SK-N-SH (cell line): ENCODE results near the gene TBX4.
"Not testable (repeated sequence)": the region's sequence is repeated elsewhere in the genome, so short reads cannot be mapped to it uniquely, and the experiment has no call there.

ENCODE experiments used
- CTCF ChIP-seq: fragments of 200-600 bp; sonication (generic); IDR thresholded peaks from 2 replicates; pipeline ENCODE4 v1.6.1; 2017; ENCODE audit warnings: antibody characterized with exemption, mild to moderate bottlenecking, moderate library complexity
- EP300 ChIP-seq, 2 experiments: IDR thresholded peaks; 2 replicates each; pipeline versions ENCODE4 v1.4.0 to v1.6.1; 2012; ENCODE audit warnings: borderline replicate concordance in 1 of 2, low read depth in 1 of 2, low read length in 1 of 2
- FOXM1 ChIP-seq: IDR thresholded peaks from 2 replicates; pipeline ENCODE4 v1.4.0; 2012; ENCODE audit warnings: low read depth, mild to moderate bottlenecking
- JUND ChIP-seq: IDR thresholded peaks from 2 replicates; pipeline ENCODE4 v1.4.0; 2012
- RFX5 ChIP-seq: IDR thresholded peaks from 2 replicates; pipeline ENCODE4 v1.6.1; 2012; ENCODE audit warnings: mild to moderate bottlenecking, improper control_type of control experiment, low read length
- TEAD4 ChIP-seq: IDR thresholded peaks from 2 replicates; pipeline ENCODE4 v1.4.0; 2012; ENCODE audit warnings: mild to moderate bottlenecking, borderline replicate concordance; ENCODE audit not compliant: insufficient read depth
- TF ChIP-seq, protein P1 (sequence below): IDR thresholded peaks from 2 replicates; pipeline ENCODE4 v1.6.1; 2012; ENCODE audit warnings: mild to moderate bottlenecking, low read depth, low read length, moderate library complexity
- TF ChIP-seq, protein P2 (sequence below): IDR thresholded peaks from 2 replicates; pipeline ENCODE4; 2012

GRCh38 chr17:61441507-61441906 lies 10.7 kb upstream of the TBX4 start:
- not testable (repeated sequence) for TF ChIP-seq TEAD4; JUND; FOXM1; EP300 (IDR thresholded peaks at IDR 0.05; ENCODE audit: borderline replicate concordance in 1 of 2, low read depth in 1 of 2, low read length in 1 of 2); CTCF; RFX5
- TF ChIP-seq, protein P1, sequence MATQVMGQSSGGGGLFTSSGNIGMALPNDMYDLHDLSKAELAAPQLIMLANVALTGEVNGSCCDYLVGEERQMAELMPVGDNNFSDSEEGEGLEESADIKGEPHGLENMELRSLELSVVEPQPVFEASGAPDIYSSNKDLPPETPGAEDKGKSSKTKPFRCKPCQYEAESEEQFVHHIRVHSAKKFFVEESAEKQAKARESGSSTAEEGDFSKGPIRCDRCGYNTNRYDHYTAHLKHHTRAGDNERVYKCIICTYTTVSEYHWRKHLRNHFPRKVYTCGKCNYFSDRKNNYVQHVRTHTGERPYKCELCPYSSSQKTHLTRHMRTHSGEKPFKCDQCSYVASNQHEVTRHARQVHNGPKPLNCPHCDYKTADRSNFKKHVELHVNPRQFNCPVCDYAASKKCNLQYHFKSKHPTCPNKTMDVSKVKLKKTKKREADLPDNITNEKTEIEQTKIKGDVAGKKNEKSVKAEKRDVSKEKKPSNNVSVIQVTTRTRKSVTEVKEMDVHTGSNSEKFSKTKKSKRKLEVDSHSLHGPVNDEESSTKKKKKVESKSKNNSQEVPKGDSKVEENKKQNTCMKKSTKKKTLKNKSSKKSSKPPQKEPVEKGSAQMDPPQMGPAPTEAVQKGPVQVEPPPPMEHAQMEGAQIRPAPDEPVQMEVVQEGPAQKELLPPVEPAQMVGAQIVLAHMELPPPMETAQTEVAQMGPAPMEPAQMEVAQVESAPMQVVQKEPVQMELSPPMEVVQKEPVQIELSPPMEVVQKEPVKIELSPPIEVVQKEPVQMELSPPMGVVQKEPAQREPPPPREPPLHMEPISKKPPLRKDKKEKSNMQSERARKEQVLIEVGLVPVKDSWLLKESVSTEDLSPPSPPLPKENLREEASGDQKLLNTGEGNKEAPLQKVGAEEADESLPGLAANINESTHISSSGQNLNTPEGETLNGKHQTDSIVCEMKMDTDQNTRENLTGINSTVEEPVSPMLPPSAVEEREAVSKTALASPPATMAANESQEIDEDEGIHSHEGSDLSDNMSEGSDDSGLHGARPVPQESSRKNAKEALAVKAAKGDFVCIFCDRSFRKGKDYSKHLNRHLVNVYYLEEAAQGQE: not testable (repeated sequence)
- TF ChIP-seq, protein P2, sequence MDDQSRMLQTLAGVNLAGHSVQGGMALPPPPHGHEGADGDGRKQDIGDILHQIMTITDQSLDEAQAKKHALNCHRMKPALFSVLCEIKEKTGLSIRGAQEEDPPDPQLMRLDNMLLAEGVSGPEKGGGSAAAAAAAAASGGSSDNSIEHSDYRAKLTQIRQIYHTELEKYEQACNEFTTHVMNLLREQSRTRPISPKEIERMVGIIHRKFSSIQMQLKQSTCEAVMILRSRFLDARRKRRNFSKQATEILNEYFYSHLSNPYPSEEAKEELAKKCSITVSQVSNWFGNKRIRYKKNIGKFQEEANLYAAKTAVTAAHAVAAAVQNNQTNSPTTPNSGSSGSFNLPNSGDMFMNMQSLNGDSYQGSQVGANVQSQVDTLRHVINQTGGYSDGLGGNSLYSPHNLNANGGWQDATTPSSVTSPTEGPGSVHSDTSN: not testable (repeated sequence)
